GM23338 (cell line): ENCODE measurements around the gene SNX8. TPM values are rescaled to one million over a fixed set of nuclear protein-coding genes. Genes with fewer than 3 reads are reported as not detected.

ENCODE experiments used
- ATAC-seq: fragments of 200-7000 bp; cut with Tn5 transposase; 3 replicates; pipeline ENCODE4 v1.9.1; 2020
- DNase-seq: peaks from one replicate; pipeline ENCODE4 v3.0.0-alpha.2; 2015; ENCODE audit warnings: low spot score
- H2AFZ ChIP-seq: fragments of 200-600 bp; sonication (generic); 2 replicates; pipeline ENCODE4 v1.8.0; 2016; ENCODE audit warnings: antibody characterized with exemption, mild to moderate bottlenecking, moderate library complexity
- H3F3A ChIP-seq: fragments of 200-600 bp; sonication (generic); replicated peaks from 2 replicates; pipeline ENCODE4 v1.8.0; 2017; ENCODE audit warnings: antibody characterized with exemption, mixed run types, low read depth
- H3K27ac ChIP-seq: fragments of 200-600 bp; sonication (generic); 2 replicates; pipeline ENCODE4 v1.6.1; 2016; ENCODE audit warnings: low read depth
- H3K27me3 ChIP-seq: fragments of 200-600 bp; sonication (generic); 2 replicates; pipeline ENCODE4 v1.8.0; 2016; ENCODE audit warnings: mild to moderate bottlenecking, mixed run types, moderate library complexity; ENCODE audit not compliant: insufficient read depth
- H3K36me3 ChIP-seq: fragments of 200-600 bp; sonication (generic); 2 replicates; pipeline ENCODE4 v1.8.0; 2016; ENCODE audit warnings: mild to moderate bottlenecking; ENCODE audit not compliant: insufficient read depth
- H3K4me1 ChIP-seq: fragments of 200-600 bp; sonication (generic); 2 replicates; pipeline ENCODE4 v1.8.0; 2016; ENCODE audit warnings: mild to moderate bottlenecking, moderate library complexity; ENCODE audit not compliant: insufficient read depth
- H3K4me2 ChIP-seq: fragments of 200-600 bp; sonication (generic); 2 replicates; pipeline ENCODE4 v1.7.1; 2017; ENCODE audit warnings: mixed run types
- H3K4me3 ChIP-seq: fragments of 200-600 bp; sonication (generic); 2 replicates; pipeline ENCODE4 v1.6.1; 2016; ENCODE audit warnings: mixed run types
- H3K79me2 ChIP-seq: fragments of 200-600 bp; sonication (generic); replicated peaks from 2 replicates; pipeline ENCODE4 v1.8.0; 2017; ENCODE audit warnings: mild to moderate bottlenecking; ENCODE audit not compliant: insufficient read depth
- H3K9me2 ChIP-seq: fragments of 200-600 bp; sonication (generic); 2 replicates; pipeline ENCODE4 v1.8.0; 2017; ENCODE audit not compliant: insufficient read depth
- H4K20me1 ChIP-seq: fragments of 200-600 bp; sonication (generic); replicated peaks from 2 replicates; pipeline ENCODE4 v1.8.0; 2017; ENCODE audit warnings: mild to moderate bottlenecking; ENCODE audit not compliant: insufficient read depth
- H3K27ac Mint-ChIP-seq: 2 replicates; pipeline ENCODE4 v1.8.0; 2020; ENCODE audit warnings: inconsistent platforms, mild to moderate bottlenecking, moderate library complexity, mixed read lengths
- H3K27me3 Mint-ChIP-seq: 3 replicates; pipeline ENCODE4 v1.8.0; 2022; ENCODE audit warnings: low read depth, mild to moderate bottlenecking, moderate library complexity, mixed read lengths, inconsistent platforms; ENCODE audit not compliant: insufficient read depth, poor library complexity
- H3K36me3 Mint-ChIP-seq: 3 replicates; pipeline ENCODE4 v1.8.0; 2021; ENCODE audit warnings: low read depth, mild to moderate bottlenecking, inconsistent platforms, moderate library complexity, mixed read lengths
- H3K4me1 Mint-ChIP-seq: 3 replicates; pipeline ENCODE4 v1.8.0; 2020; ENCODE audit warnings: mild to moderate bottlenecking, inconsistent platforms, mixed read lengths
- H3K4me3 Mint-ChIP-seq: 3 replicates; pipeline ENCODE4 v1.8.0; 2021; ENCODE audit warnings: moderate library complexity, mild to moderate bottlenecking, inconsistent platforms, mixed read lengths
- H3K9me3 Mint-ChIP-seq: 3 replicates; pipeline ENCODE4 v1.8.0; 2020; ENCODE audit warnings: moderate library complexity, mild to moderate bottlenecking, inconsistent platforms, mixed read lengths
- CREB1 ChIP-seq: fragments of 250-450 bp; sonication (Bioruptor Pico); IDR thresholded peaks from 2 replicates; pipeline ENCODE4 v1.5.0; 2020; ENCODE audit warnings: low read depth, mild to moderate bottlenecking, moderate library complexity
- JUNB ChIP-seq: IDR thresholded peaks from one replicate; pipeline ENCODE4 v1.6.1; 2016; ENCODE audit warnings: antibody characterized with exemption; ENCODE audit not compliant: unreplicated experiment
- POLR2AphosphoS5 ChIP-seq: IDR thresholded peaks from 2 replicates; pipeline ENCODE4 v1.6.1; 2016; ENCODE audit warnings: antibody characterized with exemption, low read depth
- REST ChIP-seq: IDR thresholded peaks from one replicate; pipeline ENCODE4 v1.6.1; 2018; ENCODE audit warnings: antibody characterized with exemption; ENCODE audit not compliant: unreplicated experiment
- STAT1 ChIP-seq: IDR thresholded peaks from one replicate; pipeline ENCODE4 v1.6.1; 2016; ENCODE audit warnings: antibody characterized with exemption; ENCODE audit not compliant: unreplicated experiment
- polyA plus RNA-seq: library from polyadenylated mRNA; unstranded; fragments of >200 nt; fragmentation: Nextera tagmentation; extraction: Ambion mirVana; gene quantifications from 2 replicates; pipeline ENCODE4 v1.2.1, GENCODE V29; 2016
- total RNA-seq: library from RNA; depleted of rRNA; stranded (reverse); fragments of >200 nt; shearing (Covaris generic); gene quantifications from 2 replicates; pipeline ENCODE4 v1.2.3, GENCODE V29; 2014
- TF ChIP-seq, protein P1 (sequence below): fragments of 250-450 bp; sonication (Bioruptor Pico); IDR thresholded peaks from 2 replicates; pipeline ENCODE4 v1.5.0; 2020; ENCODE audit warnings: mild to moderate bottlenecking, moderate library complexity

Gene SNX8
- total and polyA plus RNA-seq, 2 experiments from 2014 or later: 44.3 to 50.9 TPM

- no peak for TF ChIP-seq REST
- TF ChIP-seq, protein P1, sequence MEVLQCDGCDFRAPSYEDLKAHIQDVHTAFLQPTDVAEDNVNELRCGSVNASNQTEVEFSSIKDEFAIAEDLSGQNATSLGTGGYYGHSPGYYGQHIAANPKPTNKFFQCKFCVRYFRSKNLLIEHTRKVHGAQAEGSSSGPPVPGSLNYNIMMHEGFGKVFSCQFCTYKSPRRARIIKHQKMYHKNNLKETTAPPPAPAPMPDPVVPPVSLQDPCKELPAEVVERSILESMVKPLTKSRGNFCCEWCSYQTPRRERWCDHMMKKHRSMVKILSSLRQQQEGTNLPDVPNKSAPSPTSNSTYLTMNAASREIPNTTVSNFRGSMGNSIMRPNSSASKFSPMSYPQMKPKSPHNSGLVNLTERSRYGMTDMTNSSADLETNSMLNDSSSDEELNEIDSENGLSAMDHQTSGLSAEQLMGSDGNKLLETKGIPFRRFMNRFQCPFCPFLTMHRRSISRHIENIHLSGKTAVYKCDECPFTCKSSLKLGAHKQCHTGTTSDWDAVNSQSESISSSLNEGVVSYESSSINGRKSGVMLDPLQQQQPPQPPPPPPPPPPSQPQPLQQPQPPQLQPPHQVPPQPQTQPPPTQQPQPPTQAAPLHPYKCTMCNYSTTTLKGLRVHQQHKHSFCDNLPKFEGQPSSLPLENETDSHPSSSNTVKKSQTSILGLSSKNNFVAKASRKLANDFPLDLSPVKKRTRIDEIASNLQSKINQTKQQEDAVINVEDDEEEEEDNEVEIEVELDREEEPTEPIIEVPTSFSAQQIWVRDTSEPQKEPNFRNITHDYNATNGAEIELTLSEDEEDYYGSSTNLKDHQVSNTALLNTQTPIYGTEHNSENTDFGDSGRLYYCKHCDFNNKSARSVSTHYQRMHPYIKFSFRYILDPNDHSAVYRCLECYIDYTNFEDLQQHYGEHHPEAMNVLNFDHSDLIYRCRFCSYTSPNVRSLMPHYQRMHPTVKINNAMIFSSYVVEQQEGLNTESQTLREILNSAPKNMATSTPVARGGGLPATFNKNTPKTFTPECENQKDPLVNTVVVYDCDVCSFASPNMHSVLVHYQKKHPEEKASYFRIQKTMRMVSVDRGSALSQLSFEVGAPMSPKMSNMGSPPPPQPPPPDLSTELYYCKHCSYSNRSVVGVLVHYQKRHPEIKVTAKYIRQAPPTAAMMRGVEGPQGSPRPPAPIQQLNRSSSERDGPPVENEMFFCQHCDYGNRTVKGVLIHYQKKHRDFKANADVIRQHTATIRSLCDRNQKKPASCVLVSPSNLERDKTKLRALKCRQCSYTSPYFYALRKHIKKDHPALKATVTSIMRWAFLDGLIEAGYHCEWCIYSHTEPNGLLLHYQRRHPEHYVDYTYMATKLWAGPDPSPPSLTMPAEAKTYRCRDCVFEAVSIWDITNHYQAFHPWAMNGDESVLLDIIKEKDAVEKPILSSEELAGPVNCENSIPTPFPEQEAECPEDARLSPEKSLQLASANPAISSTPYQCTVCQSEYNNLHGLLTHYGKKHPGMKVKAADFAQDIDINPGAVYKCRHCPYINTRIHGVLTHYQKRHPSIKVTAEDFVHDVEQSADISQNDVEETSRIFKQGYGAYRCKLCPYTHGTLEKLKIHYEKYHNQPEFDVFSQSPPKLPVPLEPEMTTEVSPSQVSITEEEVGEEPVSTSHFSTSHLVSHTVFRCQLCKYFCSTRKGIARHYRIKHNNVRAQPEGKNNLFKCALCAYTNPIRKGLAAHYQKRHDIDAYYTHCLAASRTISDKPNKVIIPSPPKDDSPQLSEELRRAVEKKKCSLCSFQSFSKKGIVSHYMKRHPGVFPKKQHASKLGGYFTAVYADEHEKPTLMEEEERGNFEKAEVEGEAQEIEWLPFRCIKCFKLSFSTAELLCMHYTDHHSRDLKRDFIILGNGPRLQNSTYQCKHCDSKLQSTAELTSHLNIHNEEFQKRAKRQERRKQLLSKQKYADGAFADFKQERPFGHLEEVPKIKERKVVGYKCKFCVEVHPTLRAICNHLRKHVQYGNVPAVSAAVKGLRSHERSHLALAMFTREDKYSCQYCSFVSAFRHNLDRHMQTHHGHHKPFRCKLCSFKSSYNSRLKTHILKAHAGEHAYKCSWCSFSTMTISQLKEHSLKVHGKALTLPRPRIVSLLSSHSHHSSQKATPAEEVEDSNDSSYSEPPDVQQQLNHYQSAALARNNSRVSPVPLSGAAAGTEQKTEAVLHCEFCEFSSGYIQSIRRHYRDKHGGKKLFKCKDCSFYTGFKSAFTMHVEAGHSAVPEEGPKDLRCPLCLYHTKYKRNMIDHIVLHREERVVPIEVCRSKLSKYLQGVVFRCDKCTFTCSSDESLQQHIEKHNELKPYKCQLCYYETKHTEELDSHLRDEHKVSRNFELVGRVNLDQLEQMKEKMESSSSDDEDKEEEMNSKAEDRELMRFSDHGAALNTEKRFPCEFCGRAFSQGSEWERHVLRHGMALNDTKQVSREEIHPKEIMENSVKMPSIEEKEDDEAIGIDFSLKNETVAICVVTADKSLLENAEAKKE (CRISPR knock-in tag): no peak
Observed at GRCh38 chr7:2253525-2254244, 60.6 kb downstream of the SNX8 start (continued).

- Histone ChIP-seq H3K4me1 (no peaks in the 10 kb centered on the region), H3K4me2 (no peak overlapping the region), H3K27me3 (no peaks in the 10 kb centered on the region), H3K79me2 (no peaks in the 10 kb centered on the region), H3K4me3 (no peak overlapping the region), H3K27ac (no peak overlapping the region), H2AFZ (no peak overlapping the region), H4K20me1 (no peaks in the 10 kb centered on the region; the same call in 1 of the 2 replicates), H3K36me3 (no peaks in the 10 kb centered on the region; the same call in 1 of the 2 replicates), H3F3A (no peaks in the 10 kb centered on the region), H3K9me2 (no peaks in the 10 kb centered on the region)
- no peak overlapping the region for H3K4me3 Mint-ChIP-seq
- ATAC-seq (no peak), DNase-seq (no peak)
- H3K27me3 Mint-ChIP-seq: peaks cover 20% of the 10 kb centered on the region
- no peaks in the 10 kb centered on the region for H3K4me1 Mint-ChIP-seq
- H3K36me3 Mint-ChIP-seq: peaks cover 26% of the 10 kb centered on the region
- no peak overlapping the region for H3K27ac Mint-ChIP-seq
- H3K9me3 Mint-ChIP-seq: no peaks in the 10 kb centered on the region
- TF ChIP-seq JUNB (no peak), CREB1 (CRISPR knock-in tag) (no peak), POLR2AphosphoS5 (no peak), STAT1 (no peak)
Observed at GRCh38 chr7:2253021-2253420, 61.2 kb downstream of the SNX8 start.
